ENCODE measurements around the gene ARHGEF38. TPM values are rescaled to one million over a fixed set of nuclear protein-coding genes. Genes with fewer than 3 reads are reported as not detected.

Gene ARHGEF38
- total RNA-seq, 1 experiment from 2014 or later: not detected

DNA sequence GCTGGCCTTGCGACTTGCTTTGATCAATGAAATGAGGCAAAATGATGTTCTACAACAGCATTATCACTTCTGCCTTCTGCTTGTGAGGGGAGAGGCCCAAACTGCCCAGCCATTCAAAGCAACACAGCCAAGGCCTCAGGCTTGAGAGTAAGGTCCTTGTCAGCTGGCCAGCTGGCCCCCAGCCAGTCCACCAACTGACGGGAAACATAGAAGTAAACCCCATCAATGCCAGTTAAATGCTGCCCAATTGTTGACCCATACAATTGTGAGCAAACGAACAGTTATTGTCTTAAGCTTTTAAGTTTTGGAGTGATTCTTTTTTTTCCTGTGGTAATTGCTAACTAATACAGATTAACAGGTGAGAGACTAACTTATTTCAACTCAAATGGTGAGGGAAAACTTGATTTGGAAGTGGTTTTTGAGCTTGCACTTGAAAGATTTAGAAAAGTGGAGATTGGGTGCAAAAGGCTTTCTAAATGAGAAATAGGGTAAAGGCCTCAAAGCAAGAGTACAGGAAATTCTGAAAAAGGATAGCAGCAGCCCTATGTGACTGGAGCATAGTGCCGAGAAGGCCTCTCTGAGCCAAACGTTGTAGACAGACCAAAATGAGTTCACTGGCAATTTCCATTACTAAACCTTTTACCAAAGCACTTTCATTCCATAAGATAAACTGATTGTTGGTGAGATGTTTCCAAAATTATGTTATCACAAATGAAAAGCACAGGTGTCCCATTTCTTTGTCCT lies 66.9 kb downstream of the ARHGEF38 start:
- H3K27ac ChIP-seq (ENCODE audit: low read depth, low read length, poor library complexity, severe bottlenecking): no peak overlapping the region
- H3K4me3 ChIP-seq (ENCODE audit: low read depth, low read length, poor library complexity, severe bottlenecking): no peak overlapping the region
- TF ChIP-seq, protein P1, sequence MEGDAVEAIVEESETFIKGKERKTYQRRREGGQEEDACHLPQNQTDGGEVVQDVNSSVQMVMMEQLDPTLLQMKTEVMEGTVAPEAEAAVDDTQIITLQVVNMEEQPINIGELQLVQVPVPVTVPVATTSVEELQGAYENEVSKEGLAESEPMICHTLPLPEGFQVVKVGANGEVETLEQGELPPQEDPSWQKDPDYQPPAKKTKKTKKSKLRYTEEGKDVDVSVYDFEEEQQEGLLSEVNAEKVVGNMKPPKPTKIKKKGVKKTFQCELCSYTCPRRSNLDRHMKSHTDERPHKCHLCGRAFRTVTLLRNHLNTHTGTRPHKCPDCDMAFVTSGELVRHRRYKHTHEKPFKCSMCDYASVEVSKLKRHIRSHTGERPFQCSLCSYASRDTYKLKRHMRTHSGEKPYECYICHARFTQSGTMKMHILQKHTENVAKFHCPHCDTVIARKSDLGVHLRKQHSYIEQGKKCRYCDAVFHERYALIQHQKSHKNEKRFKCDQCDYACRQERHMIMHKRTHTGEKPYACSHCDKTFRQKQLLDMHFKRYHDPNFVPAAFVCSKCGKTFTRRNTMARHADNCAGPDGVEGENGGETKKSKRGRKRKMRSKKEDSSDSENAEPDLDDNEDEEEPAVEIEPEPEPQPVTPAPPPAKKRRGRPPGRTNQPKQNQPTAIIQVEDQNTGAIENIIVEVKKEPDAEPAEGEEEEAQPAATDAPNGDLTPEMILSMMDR (conservative IDR thresholded peaks at IDR 0.05; ENCODE audit: low read depth, low read length): no peak
- TF ChIP-seq EZH2 (IDR thresholded peaks at IDR 0.05; ENCODE audit: borderline replicate concordance, low read depth, low read length, poor library complexity, severe bottlenecking): no peak
- H3K9me3 ChIP-seq (ENCODE audit: low read depth, low read length, poor library complexity, severe bottlenecking): no peaks in the 10 kb centered on the region
- BruUV-seq (replicated peaks): no TSS peak
- no peak for DNase-seq (ENCODE audit: low spot score)
- ChIA-PET POLR2A (ENCODE audit: low non-redundant PET) (no interaction called here), CTCF (no interaction called here)
- intact Hi-C loops (cut with micrococcal nuclease; ENCODE audit: unreplicated experiment): no loop called here
- no peaks in the 10 kb centered on the region for H3K27me3 ChIP-seq (replicated peaks; ENCODE audit: insufficient read depth, low read depth, low read length, poor library complexity)
- no peaks in the 10 kb centered on the region for H3K4me1 ChIP-seq (ENCODE audit: insufficient read depth, low read length, poor library complexity, severe bottlenecking)
- H3K36me3 ChIP-seq (ENCODE audit: insufficient read depth, low read length, poor library complexity, severe bottlenecking): no peaks in the 10 kb centered on the region

DNA sequence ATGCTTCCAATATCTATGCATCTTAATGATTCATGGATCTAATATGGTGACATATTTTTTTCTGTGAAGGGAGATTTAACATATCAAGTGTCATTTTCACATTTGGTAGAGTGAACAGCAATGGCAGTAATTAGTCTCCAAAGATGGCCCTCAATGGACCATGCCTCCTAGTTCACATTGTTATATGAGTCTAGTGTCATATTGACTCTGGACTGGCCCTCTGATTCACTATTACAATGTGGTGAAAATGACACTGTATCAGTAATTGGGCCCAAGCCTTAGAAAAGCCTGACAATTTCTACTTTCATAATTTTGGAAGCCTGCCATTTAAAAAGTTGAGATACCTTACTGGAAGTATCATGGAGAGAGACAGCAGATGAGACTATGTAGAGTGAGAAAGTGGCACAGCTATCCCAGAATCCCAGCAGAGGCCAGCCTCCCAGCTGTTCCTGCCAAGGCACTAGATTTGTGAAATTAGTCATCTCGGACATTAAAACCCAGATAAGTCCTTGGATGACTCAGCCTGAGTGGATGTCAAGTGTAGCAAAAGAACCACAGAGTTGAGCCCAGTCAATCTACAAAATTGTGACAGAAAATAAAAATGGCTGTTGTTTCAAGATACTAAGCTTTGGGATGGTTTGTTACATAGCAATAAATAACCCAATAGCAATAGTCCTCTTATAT lies 68.4 kb downstream of the ARHGEF38 start:
- H3K27me3 ChIP-seq (replicated peaks; ENCODE audit: insufficient read depth, low read depth, low read length, poor library complexity): no peaks in the 10 kb centered on the region
- no peaks in the 10 kb centered on the region for H3K4me1 ChIP-seq (ENCODE audit: insufficient read depth, low read length, poor library complexity, severe bottlenecking)
- no peak overlapping the region for H3K27ac ChIP-seq (ENCODE audit: low read depth, low read length, poor library complexity, severe bottlenecking)
- H3K4me3 ChIP-seq (ENCODE audit: low read depth, low read length, poor library complexity, severe bottlenecking): no peak overlapping the region
- POLR2A ChIA-PET (ENCODE audit: low non-redundant PET): no interaction called here
- BruUV-seq (replicated peaks): no TSS peak
- H3K36me3 ChIP-seq (ENCODE audit: insufficient read depth, low read length, poor library complexity, severe bottlenecking): no peaks in the 10 kb centered on the region
- intact Hi-C loops (cut with micrococcal nuclease; ENCODE audit: unreplicated experiment): no loop called here
- no peak for TF ChIP-seq EZH2 (IDR thresholded peaks at IDR 0.05; ENCODE audit: borderline replicate concordance, low read depth, low read length, poor library complexity, severe bottlenecking)
- no peaks in the 10 kb centered on the region for H3K9me3 ChIP-seq (ENCODE audit: low read depth, low read length, poor library complexity, severe bottlenecking)
- no peak for DNase-seq (ENCODE audit: low spot score)
- CTCF ChIA-PET: no interaction called here

- no peak for TF ChIP-seq EZH2 (IDR thresholded peaks at IDR 0.05; ENCODE audit: borderline replicate concordance, low read depth, low read length, poor library complexity, severe bottlenecking)
- TF ChIP-seq, protein P1 (conservative IDR thresholded peaks at IDR 0.05; ENCODE audit: low read depth, low read length): no peak
- Histone ChIP-seq H3K4me1 (ENCODE audit: insufficient read depth, low read length, poor library complexity, severe bottlenecking) (no peaks in the 10 kb centered on the region), H3K4me3 (ENCODE audit: low read depth, low read length, poor library complexity, severe bottlenecking) (no peak overlapping the region), H3K27me3 (replicated peaks; ENCODE audit: insufficient read depth, low read depth, low read length, poor library complexity) (no peaks in the 10 kb centered on the region), H3K27ac (ENCODE audit: low read depth, low read length, poor library complexity, severe bottlenecking) (no peak overlapping the region), H3K36me3 (ENCODE audit: insufficient read depth, low read length, poor library complexity, severe bottlenecking) (no peaks in the 10 kb centered on the region), H3K9me3 (ENCODE audit: low read depth, low read length, poor library complexity, severe bottlenecking) (no peaks in the 10 kb centered on the region)
- intact Hi-C loops (cut with micrococcal nuclease; ENCODE audit: unreplicated experiment): no loop called here
- BruUV-seq (replicated peaks): no TSS peak
- ChIA-PET CTCF (no interaction called here), POLR2A (ENCODE audit: low non-redundant PET) (no interaction called here)
- no peak for DNase-seq (ENCODE audit: low spot score)
Measured at GRCh38 chr4:105622269-105622668, 69.8 kb downstream of the ARHGEF38 start.
